Fibroblast of pulmonary artery (primary cell): Measurements from ENCODE around the gene AGAP1.
A peak's percentile ranks its signal among the peaks of the same experiment; 100 is the strongest.

Experiments
- DNase-seq: peaks from one replicate; pipeline ENCODE4 v3.0.0-alpha.2; 2010; ENCODE audit warnings: low read depth
- H3K4me3 ChIP-seq: replicated peaks from 2 replicates; pipeline ENCODE4 v1.5.1; 2011; ENCODE audit warnings: low read depth, mild to moderate bottlenecking, control low read depth, low read length, moderate library complexity
- TF ChIP-seq, protein P1 (sequence below): IDR thresholded peaks from 2 replicates; pipeline ENCODE4 v1.5.1; 2011; ENCODE audit warnings: mild to moderate bottlenecking, control low read depth, low read length, inconsistent platforms; ENCODE audit errors: missing control alignments

The AGAP1 gene

DNA sequence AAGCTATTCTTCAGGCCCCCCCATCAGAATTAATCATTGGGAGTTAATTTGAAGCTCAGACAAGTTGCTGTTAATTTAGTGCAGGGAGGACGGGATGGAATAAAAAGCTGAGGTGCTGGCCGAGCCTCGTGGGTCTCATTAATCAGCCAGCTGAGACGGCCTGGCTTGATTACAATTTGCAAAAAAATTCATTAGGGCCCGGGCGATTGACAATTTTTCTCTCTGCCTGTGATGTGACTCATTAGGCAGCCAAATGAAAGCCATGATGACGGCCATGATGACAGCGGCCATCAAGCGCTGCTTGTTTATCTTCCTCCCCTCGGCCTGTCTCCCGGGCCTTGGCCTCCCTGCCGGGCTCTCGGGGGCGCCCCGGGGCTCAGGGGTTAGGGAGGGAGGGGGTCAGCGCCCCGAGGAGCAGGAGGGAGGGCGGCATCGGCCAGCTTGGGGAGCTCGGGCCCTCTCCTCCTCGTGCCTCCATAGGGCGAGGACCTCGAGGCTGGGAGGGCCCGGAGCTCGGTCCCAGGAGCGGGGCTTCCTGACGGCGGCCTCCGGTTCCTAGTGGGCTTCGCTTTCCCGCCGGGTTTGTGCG, 669.1 kb downstream of the AGAP1 start:
- DNase-seq: no peak
- H3K4me3 ChIP-seq: no peak overlapping the region

DNA sequence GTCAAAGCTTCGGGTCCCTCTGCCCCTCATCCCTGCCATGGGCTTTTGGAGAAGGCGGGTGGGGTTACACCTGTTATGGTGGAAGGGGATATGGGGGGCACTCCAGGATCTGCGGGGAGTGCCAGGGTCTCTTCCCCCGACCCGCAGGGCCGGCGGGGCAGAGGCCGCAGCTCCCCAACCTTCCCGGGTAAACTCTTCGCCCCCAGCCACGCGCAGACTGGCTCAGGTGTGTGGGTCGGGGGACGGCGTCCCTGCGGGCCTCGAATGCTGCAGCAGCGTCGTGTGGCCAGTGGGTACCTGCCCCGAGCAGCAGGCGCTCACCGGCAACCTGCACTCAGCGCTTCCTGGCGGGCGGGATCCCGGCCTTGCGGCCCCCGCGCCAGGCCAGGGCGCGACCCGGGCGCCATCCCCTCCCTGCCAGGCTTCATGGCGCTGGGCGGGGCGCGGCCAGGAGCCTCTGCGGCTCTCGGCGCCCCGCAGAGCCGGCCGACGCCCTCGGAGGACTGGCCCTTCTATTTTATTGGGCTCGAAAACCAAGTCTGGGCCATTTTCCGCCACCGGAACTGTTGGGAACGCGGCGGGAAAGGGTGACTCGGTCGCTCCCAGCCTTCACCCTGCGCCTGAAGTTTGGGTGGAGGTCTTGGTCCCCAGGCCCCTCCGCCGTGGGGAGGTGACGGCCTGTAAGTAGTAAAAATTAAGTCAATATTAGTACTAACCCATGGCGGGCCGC, 669.8 kb downstream of the AGAP1 start:
- TF ChIP-seq, protein P1, sequence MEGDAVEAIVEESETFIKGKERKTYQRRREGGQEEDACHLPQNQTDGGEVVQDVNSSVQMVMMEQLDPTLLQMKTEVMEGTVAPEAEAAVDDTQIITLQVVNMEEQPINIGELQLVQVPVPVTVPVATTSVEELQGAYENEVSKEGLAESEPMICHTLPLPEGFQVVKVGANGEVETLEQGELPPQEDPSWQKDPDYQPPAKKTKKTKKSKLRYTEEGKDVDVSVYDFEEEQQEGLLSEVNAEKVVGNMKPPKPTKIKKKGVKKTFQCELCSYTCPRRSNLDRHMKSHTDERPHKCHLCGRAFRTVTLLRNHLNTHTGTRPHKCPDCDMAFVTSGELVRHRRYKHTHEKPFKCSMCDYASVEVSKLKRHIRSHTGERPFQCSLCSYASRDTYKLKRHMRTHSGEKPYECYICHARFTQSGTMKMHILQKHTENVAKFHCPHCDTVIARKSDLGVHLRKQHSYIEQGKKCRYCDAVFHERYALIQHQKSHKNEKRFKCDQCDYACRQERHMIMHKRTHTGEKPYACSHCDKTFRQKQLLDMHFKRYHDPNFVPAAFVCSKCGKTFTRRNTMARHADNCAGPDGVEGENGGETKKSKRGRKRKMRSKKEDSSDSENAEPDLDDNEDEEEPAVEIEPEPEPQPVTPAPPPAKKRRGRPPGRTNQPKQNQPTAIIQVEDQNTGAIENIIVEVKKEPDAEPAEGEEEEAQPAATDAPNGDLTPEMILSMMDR: no peak
- peak overlapping the region; percentile 37 for H3K4me3 ChIP-seq
- no peak for DNase-seq

More for the DNA sequence above, 669.1 kb downstream of the AGAP1 start:
- TF ChIP-seq, protein P1: no peak

DNA sequence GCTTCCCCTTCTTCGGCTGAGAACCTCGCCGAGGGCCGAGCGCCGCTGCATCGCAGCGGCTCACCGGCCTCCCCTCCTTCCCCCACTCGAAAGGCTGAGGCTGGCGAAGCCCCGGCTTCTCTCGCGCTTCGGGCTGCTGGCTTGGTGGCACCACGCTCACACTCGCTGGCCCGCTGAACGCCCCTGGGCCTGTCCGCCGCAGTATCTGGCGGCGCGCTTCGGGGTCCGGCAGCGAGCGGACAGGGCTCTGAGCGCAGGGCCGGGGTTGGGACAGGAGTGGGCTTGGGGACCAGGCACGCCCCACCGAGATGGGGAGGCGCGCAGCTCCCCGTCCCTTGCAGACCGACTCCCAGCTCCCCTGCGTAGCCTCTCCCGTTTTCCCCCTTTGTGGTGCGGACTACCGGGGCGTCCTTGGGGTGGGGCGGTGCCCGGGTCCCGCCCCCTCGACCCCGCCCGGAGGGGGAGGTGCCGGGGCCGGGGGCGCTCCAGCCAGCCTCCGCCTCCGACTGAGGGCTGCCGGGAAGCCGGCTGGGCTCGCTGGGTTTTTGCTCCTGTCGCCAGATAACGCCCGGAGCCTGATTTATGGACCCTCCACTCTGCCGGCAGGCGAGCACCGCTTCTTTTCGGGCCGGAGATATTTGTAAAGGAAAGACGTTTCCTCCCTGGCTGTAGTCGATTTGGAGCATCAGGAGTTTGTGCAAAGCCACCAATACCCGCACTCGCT, 670.5 kb downstream of the AGAP1 start:
- peak overlapping the region; percentile 37 for H3K4me3 ChIP-seq

DNA sequence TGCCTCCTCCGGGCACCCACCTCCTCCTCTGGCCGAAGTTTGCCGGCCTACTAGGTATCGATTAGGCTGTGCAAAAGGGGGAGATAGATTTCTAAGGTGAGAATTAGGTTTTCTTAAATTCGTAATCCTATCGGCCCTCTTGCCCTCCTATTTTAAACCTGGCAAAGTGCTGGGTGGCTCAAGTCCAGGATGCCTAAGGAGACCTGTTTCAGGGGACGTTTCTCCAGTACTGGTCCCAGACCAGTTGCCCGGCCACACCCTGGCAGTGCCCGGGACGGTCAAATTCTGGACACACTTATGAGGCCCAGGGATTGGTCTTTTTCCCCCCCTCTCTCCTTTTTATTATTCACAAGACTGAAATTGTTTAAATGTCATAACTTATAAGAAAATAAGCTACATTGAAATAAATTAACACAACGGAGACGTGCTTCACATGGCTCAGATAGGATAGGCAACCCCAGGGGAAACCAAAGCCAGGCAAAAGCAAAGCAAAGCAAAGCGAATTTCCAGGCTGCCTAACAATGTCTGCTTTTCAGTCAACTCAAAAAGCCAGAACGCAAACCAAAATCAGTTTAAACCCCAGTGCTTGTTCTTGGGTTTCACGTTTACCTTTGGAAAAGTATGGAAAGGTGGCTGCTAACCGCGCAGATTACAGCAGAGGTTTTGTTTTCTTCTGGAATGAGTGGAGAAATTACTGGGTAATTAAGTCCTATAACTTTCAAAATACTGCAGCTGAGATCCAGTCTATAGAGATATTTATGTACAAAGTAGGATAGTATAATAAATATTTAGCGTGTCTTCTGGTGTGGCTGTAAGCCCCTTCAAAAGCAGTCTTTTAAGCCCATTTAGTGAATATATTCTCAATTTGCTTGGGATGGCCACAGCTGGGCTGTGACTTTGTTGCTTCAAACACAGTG, 671.3 kb downstream of the AGAP1 start:
- no peak for DNase-seq
- peak overlapping the region; percentile 19 for H3K4me3 ChIP-seq
- TF ChIP-seq, protein P1: no peak

More for the DNA sequence above, 670.5 kb downstream of the AGAP1 start:
- peak; percentile 16 for DNase-seq
- TF ChIP-seq, protein P1: no peak

DNA sequence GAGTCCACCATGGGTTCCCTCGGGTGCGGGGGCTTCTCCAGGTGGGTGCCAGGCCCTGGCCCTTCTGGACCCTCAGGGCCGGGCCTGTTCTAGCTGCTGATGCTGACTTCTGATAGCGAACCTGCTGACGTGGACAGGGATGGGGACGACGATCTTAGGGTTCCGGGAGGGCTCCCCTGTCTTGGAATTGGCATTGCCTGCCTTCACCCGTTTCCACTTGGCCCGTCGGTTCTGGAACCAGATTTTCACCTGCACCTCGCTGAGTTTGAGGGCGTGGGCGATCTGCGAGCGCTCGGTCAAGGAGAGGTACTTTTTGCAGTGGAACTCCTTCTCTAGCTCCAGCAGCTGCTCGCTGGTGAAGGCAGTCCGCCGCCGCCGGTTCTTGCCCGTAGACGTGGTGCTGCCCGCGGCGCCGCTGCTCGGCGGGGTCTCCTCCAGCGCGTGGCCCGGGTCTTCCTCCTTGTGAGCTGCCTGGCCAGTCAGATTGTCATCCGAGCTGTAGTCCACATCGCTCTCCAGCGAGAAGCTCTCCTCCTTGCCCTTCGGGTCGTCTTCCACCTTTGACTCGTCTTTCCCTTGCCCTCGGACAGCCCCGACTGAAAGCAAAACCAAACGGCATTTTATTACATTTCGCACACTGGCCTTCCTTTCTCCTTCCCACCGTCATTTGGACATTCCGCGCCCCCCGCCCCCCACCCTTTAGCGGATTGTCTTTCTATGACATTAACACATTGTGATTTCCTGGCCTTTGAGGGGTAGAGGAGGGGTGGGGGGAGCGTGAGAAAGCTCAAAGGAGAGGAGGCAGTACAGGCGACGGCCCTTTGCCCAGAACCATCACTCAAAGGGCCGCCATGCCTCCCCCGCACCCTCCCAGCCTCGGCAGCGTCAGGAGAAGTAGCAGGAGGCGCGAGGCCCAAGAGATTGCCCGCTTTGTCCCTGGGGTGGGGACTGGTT, 672.3 kb downstream of the AGAP1 start:
- H3K4me3 ChIP-seq: peak overlapping the region; percentile 9
- peak; percentile 22 for DNase-seq
- TF ChIP-seq, protein P1: no peak
